Stimulated activated naive CD8-positive, alpha-beta T cell treated with anti-CD3 and anti-CD28 coated beads, Interleukin-15, Interleukin-2, amounts not matched to agents 100 U/mL and 50 U/mL, for 24 hours (primary cell): ENCODE measurements around the gene ZNF124.

Experiments used
- ATAC-seq: fragments of 150-1000 bp; cut with Tn5 transposase; one replicate; pipeline ENCODE4 v1.10.0; 2021
- DNase-seq: peaks from one replicate; pipeline ENCODE4 v3.0.0; 2021

Gene ZNF124

GRCh38 chr1:247113094-247113497 lies 58.7 kb downstream of the ZNF124 start:
- ATAC-seq (no peak), DNase-seq (no peak)

GRCh38 chr1:247112479-247112781 lies 59.4 kb downstream of the ZNF124 start:
- DNase-seq (no peak), ATAC-seq (no peak)

GRCh38 chr1:247111700-247112478 lies 59.9 kb downstream of the ZNF124 start:
- ATAC-seq: peak; percentile 5

DNA sequence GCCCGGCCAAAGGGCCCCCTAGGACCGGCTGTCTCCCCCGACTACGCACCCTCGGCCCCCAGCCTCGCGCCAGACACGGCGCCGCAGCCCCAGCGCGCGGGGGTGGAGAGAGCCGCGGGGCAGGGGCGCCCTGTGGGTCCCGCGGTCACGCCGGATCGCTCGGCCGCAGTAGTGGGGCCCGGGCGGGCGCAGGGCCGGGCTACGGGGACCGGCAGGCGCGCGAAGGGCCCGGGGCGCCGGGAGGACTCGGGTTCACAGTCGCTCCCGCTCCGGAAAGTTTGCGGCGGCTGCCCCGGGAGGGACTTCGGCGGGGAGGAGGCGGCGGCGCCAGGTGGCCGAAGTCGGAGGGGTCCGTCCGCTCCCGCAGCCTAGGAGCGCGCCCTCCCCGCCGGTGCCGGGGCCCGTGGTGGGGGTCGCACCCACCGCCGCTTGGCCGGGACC lies 60.5 kb downstream of the ZNF124 start:
- no peak for ATAC-seq

More at GRCh38 chr1:247111700-247112478, 59.9 kb downstream of the ZNF124 start:
- DNase-seq: no peak

DNA sequence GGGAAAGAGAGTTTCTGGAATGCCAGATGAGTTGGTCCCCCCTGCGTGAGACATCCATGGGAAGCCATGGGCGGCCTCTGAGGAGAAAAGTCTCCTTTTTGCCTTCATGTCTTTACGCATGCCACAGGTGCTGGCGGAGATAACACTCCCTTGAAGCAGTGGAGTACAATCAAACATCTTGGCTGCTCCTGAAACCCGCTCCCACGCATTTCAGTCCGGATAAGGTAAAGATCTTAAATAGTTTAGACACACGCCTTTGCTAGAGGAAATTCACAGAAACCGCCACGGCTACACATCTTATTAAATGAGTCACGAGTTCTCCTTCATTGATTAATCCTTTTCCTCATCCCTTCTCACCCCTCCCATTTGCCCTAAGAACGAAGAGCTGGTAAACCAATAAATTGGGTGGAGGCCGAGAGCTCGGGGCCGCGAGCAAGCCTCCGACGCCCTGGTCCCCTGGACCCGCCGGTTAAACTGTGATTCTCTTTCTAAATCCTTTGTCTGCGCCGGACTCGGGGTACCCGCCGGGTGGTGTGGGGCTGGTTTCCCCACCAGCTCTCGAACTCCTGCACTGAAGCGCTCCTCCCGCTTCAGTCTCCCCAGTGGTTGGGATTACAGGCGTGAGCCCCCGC lies 61.1 kb downstream of the ZNF124 start:
- peak; percentile 27 for DNase-seq
- ATAC-seq: peak; percentile 30

More for the DNA sequence above, 60.5 kb downstream of the ZNF124 start:
- peak; percentile 21 for DNase-seq

DNA sequence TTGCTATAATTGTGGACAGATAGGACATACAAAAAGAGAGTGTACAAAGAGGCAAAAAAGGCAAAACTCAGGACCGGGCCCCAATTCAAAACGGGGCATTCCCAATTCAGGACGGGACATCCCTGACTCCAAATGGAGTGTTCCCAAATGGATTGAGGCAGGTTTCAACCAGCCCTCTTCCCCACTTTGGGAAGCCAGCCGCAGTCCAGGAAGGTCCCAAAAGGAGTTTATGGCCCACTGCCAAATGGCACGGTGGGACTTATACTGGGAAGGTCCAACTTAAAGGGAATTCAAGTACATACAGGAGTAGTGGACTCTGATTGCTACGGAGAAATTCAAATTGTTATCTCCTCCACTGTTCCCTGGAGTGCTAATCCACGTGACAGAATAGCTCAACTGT lies 64.1 kb downstream of the ZNF124 start:
- no peak for ATAC-seq
- no peak for DNase-seq

DNA sequence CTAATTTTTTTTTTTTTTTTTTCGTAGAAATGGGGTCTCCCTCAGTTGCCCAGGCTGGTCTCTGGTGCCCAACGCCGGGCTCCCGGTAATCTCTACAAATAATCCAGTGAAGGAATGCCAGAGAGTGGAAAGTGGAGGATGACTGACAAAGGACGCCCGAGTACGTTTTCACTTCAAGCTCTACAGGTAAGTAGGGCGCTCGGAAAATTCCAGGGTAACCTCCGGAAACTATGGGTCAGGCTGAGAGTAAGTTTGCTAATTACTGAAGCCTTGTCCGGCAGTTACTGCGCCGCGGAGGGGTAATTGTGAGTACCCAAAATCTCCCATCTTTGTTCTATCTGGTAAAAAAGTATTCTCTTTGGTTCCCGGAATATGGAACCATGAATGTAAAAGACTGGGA lies 65.9 kb downstream of the ZNF124 start:
- ATAC-seq (no peak), DNase-seq (no peak)
